ENCODE measurements around the gene PLA2G2D. TPM values are rescaled to one million over a fixed set of nuclear protein-coding genes. Genes with fewer than 3 reads are reported as not detected.

PLA2G2D gene
- polyA plus RNA-seq (ENCODE audit: low read depth in 6 of 6): 1 to 10 TPM; 3.2 to 5.1 (median 4.0) TPM

- peak within 1 kb of the TSS in 7 of 8 donors; percentile 48 to 88 (median 75) for H3K4me3 Mint-ChIP-seq
Observed at GRCh38 chr1:20119347-20119746, at the start of gene PLA2G2D. TSS of gene PLA2G2D (minus strand) at chr1:20119536. CDS start at chr1:20119498, 38 bp downstream.

GRCh38 chr1:20168564-20169491 is 49.5 kb upstream of the PLA2G2D start:
- ATAC-seq (ENCODE audit: low read depth in 2 of 2) (no peak), DNase-seq (no peak)
- Mint-ChIP-seq H3K4me1 (peaks cover 5 to 22% (median 13%) of the 10 kb centered on the region in 3 donors), H3K36me3 (peaks cover 6 to 32% of the 10 kb centered on the region in 2 donors), H3K9me3 (peaks cover 7 to 22% (median 17%) of the 10 kb centered on the region in 7 donors), H3K4me3 (no peak overlapping the region), H3K27me3 (peaks cover 20 to 43% (median 32%) of the 10 kb centered on the region in 3 donors), H3K27ac (no peak overlapping the region)

More at GRCh38 chr1:20119347-20119746, at the start of gene PLA2G2D:
- peaks cover 0 to 1% (median 0%) of the 10 kb centered on the region in 7 donors for H3K9me3 Mint-ChIP-seq
- ATAC-seq (ENCODE audit: low read depth in 2 of 2): peak; percentile 73 to 74
- no peaks in the 10 kb centered on the region for H3K27me3 Mint-ChIP-seq
- peaks cover 49 to 88% (median 76%) of the 10 kb centered on the region in 3 donors for H3K4me1 Mint-ChIP-seq
- H3K36me3 Mint-ChIP-seq: no peaks in the 10 kb centered on the region
- peak within 1 kb of the TSS; percentile 89 to 95 (median 94) for H3K27ac Mint-ChIP-seq
- DNase-seq: peak; percentile 27

GRCh38 chr1:20167126-20167525 is 47.8 kb upstream of the PLA2G2D start:
- Mint-ChIP-seq H3K36me3 (peaks cover 6 to 49% of the 10 kb centered on the region in 2 donors), H3K9me3 (peaks cover 16 to 39% (median 31%) of the 10 kb centered on the region in 7 donors), H3K27ac (peak overlapping the region in 1 of 6 donors; percentile 28), H3K4me1 (peaks cover 5 to 14% (median 13%) of the 10 kb centered on the region in 3 donors), H3K27me3 (peaks cover 20 to 51% (median 38%) of the 10 kb centered on the region in 3 donors), H3K4me3 (no peak overlapping the region)
- DNase-seq (no peak), ATAC-seq (ENCODE audit: low read depth in 2 of 2) (no peak)

GRCh38 chr1:20166051-20166450 is 46.7 kb upstream of the PLA2G2D start:
- Mint-ChIP-seq H3K27ac (peak overlapping the region in 1 of 6 donors; percentile 59), H3K4me1 (peaks cover under 1 to 9% (median 4%) of the 10 kb centered on the region in 3 donors), H3K36me3 (peaks cover 6 to 60% of the 10 kb centered on the region in 2 donors), H3K27me3 (peaks cover 20 to 51% (median 38%) of the 10 kb centered on the region in 3 donors), H3K4me3 (no peak overlapping the region), H3K9me3 (peaks cover 24 to 48% (median 40%) of the 10 kb centered on the region in 7 donors)
- DNase-seq (no peak), ATAC-seq (ENCODE audit: low read depth in 2 of 2) (no peak)

- DNase-seq (no peak), ATAC-seq (ENCODE audit: low read depth in 2 of 2) (no peak)
- peaks cover 20 to 51% (median 38%) of the 10 kb centered on the region in 3 donors for H3K27me3 Mint-ChIP-seq
- H3K36me3 Mint-ChIP-seq: peaks cover 6 to 63% of the 10 kb centered on the region in 2 donors
- peaks cover 0 to 7% (median 3%) of the 10 kb centered on the region in 3 donors for H3K4me1 Mint-ChIP-seq
- H3K9me3 Mint-ChIP-seq: peaks cover 28 to 54% (median 45%) of the 10 kb centered on the region in 7 donors
- H3K4me3 Mint-ChIP-seq: no peak overlapping the region
- no peak overlapping the region for H3K27ac Mint-ChIP-seq
Observed at GRCh38 chr1:20165522-20165951, 46.2 kb upstream of the PLA2G2D start.

- H3K4me1 Mint-ChIP-seq: peaks cover 0 to 7% (median 0%) of the 10 kb centered on the region in 3 donors
- H3K36me3 Mint-ChIP-seq: peaks cover 6 to 66% of the 10 kb centered on the region in 2 donors
- no peak overlapping the region for H3K4me3 Mint-ChIP-seq
- no peak overlapping the region for H3K27ac Mint-ChIP-seq
- H3K9me3 Mint-ChIP-seq: peaks cover 33 to 62% (median 51%) of the 10 kb centered on the region in 7 donors
- no peak for ATAC-seq (ENCODE audit: low read depth in 2 of 2)
- H3K27me3 Mint-ChIP-seq: peaks cover 20 to 51% (median 38%) of the 10 kb centered on the region in 3 donors
- no peak for DNase-seq
Observed at GRCh38 chr1:20164694-20165202, 45.4 kb upstream of the PLA2G2D start.

- peaks cover 1 to 67% of the 10 kb centered on the region in 2 donors for H3K36me3 Mint-ChIP-seq
- no peaks in the 10 kb centered on the region for H3K4me1 Mint-ChIP-seq
- ATAC-seq (ENCODE audit: low read depth in 2 of 2) (no peak), DNase-seq (no peak)
- H3K9me3 Mint-ChIP-seq: peaks cover 32 to 76% (median 59%) of the 10 kb centered on the region in 7 donors
- H3K4me3 Mint-ChIP-seq: no peak overlapping the region
- H3K27ac Mint-ChIP-seq: no peak overlapping the region
- H3K27me3 Mint-ChIP-seq: peaks cover 1 to 19% (median 12%) of the 10 kb centered on the region in 3 donors
Observed at GRCh38 chr1:20160034-20160433, 40.7 kb upstream of the PLA2G2D start.

- Mint-ChIP-seq H3K36me3 (peaks cover 0 to 54% of the 10 kb centered on the region in 2 donors), H3K4me1 (peaks cover 0 to 5% (median 3%) of the 10 kb centered on the region in 3 donors), H3K9me3 (peaks cover 24 to 61% (median 52%) of the 10 kb centered on the region in 7 donors), H3K4me3 (no peak overlapping the region), H3K27ac (no peak overlapping the region), H3K27me3 (peaks cover 0 to 6% (median 4%) of the 10 kb centered on the region in 3 donors)
- DNase-seq (no peak), ATAC-seq (ENCODE audit: low read depth in 2 of 2) (no peak)
Observed at GRCh38 chr1:20158358-20159070, 39.2 kb upstream of the PLA2G2D start.

GRCh38 chr1:20154301-20154831 is 35.0 kb upstream of the PLA2G2D start:
- DNase-seq: no peak
- peak overlapping the region in 1 of 6 donors; percentile 78 for H3K27ac Mint-ChIP-seq
- no peak for ATAC-seq (ENCODE audit: low read depth in 2 of 2)
- H3K36me3 Mint-ChIP-seq: peaks cover 0 to 20% of the 10 kb centered on the region in 2 donors
- H3K9me3 Mint-ChIP-seq: peaks cover 4 to 20% (median 19%) of the 10 kb centered on the region in 7 donors
- no peak overlapping the region for H3K4me3 Mint-ChIP-seq
- H3K27me3 Mint-ChIP-seq: peaks cover 0 to 11% (median 0%) of the 10 kb centered on the region in 3 donors
- peaks cover 10 to 12% (median 10%) of the 10 kb centered on the region in 3 donors for H3K4me1 Mint-ChIP-seq

- Mint-ChIP-seq H3K4me1 (peaks cover 10 to 12% (median 10%) of the 10 kb centered on the region in 3 donors), H3K36me3 (peaks cover 0 to 11% of the 10 kb centered on the region in 2 donors), H3K27ac (peak overlapping the region in 1 of 6 donors; percentile 89), H3K4me3 (peak overlapping the region in 1 of 8 donors; percentile 72), H3K27me3 (peaks cover 0 to 11% (median 0%) of the 10 kb centered on the region in 3 donors), H3K9me3 (peaks cover 0 to 8% (median 7%) of the 10 kb centered on the region in 7 donors)
- no peak for DNase-seq
- no peak for ATAC-seq (ENCODE audit: low read depth in 2 of 2)
Observed at GRCh38 chr1:20153000-20153418, 33.7 kb upstream of the PLA2G2D start.

- peak in 1 of 2 donors; percentile 6 for ATAC-seq (ENCODE audit: low read depth in 2 of 2)
- Mint-ChIP-seq H3K4me3 (peak overlapping the region in 7 of 8 donors; percentile 71 to 93 (median 80)), H3K27ac (peak overlapping the region in 2 of 6 donors; percentile 39 to 69), H3K27me3 (peaks cover 0 to 11% (median 0%) of the 10 kb centered on the region in 3 donors), H3K9me3 (peaks cover 0 to 4% (median 2%) of the 10 kb centered on the region in 7 donors), H3K36me3 (peaks cover 0 to 6% of the 10 kb centered on the region in 2 donors), H3K4me1 (peaks cover 10 to 12% (median 10%) of the 10 kb centered on the region in 3 donors)
- DNase-seq: no peak
Observed at GRCh38 chr1:20152599-20152930, 33.2 kb upstream of the PLA2G2D start.

GRCh38 chr1:20151906-20152598 is 32.7 kb upstream of the PLA2G2D start:
- DNase-seq: peak; percentile 71
- Mint-ChIP-seq H3K27me3 (peaks cover 0 to 11% (median 0%) of the 10 kb centered on the region in 3 donors), H3K4me3 (peak overlapping the region; percentile 71 to 93 (median 82)), H3K9me3 (peaks cover 0 to 3% (median 0%) of the 10 kb centered on the region in 7 donors), H3K27ac (peak overlapping the region in 3 of 6 donors; percentile 39 to 90 (median 69)), H3K36me3 (peaks cover 0 to 1% of the 10 kb centered on the region in 2 donors), H3K4me1 (peaks cover 10 to 12% (median 10%) of the 10 kb centered on the region in 3 donors)
- peak; percentile 92 to 93 for ATAC-seq (ENCODE audit: low read depth in 2 of 2)

Measured in naive B cell (primary cell).